GM10847 (cell line): ENCODE data around the gene APOBEC3A.

Source experiments
- POLR2A ChIP-seq: IDR thresholded peaks from 2 replicates; pipeline ENCODE4 v1.6.1; 2011; ENCODE audit not compliant: insufficient read length; ENCODE audit errors: extremely low read depth

Gene APOBEC3A

GRCh38 chr22:38937541-38937940, 19.9 kb upstream of the APOBEC3A start:
- no peak for TF ChIP-seq POLR2A

- TF ChIP-seq POLR2A, result no peak
Measured at GRCh38 chr22:38938221-38938620, 19.2 kb upstream of the APOBEC3A start.

GRCh38 chr22:38938925-38939324, 18.5 kb upstream of the APOBEC3A start:
- TF ChIP-seq POLR2A, result no peak

GRCh38 chr22:38940811-38941384, 16.5 kb upstream of the APOBEC3A start:
- TF ChIP-seq POLR2A, result no peak

GRCh38 chr22:38941488-38941987, 15.9 kb upstream of the APOBEC3A start:
- no peak for TF ChIP-seq POLR2A

- TF ChIP-seq POLR2A, result no peak
Measured at GRCh38 chr22:38942702-38943101, 14.7 kb upstream of the APOBEC3A start.

GRCh38 chr22:38943201-38943600, 14.2 kb upstream of the APOBEC3A start:
- no peak for TF ChIP-seq POLR2A

GRCh38 chr22:38943882-38944281, 13.5 kb upstream of the APOBEC3A start:
- no peak for TF ChIP-seq POLR2A

- no peak for TF ChIP-seq POLR2A
Measured at GRCh38 chr22:38944653-38945052, 12.8 kb upstream of the APOBEC3A start.

- TF ChIP-seq POLR2A, result no peak
Measured at GRCh38 chr22:38946771-38947170, 10.6 kb upstream of the APOBEC3A start.

GRCh38 chr22:38947321-38948140, 9.9 kb upstream of the APOBEC3A start:
- TF ChIP-seq POLR2A, result no peak

- TF ChIP-seq POLR2A, result no peak
Measured at GRCh38 chr22:38948181-38948940, 9.0 kb upstream of the APOBEC3A start.

GRCh38 chr22:38949889-38950405, 7.5 kb upstream of the APOBEC3A start:
- no peak for TF ChIP-seq POLR2A

- TF ChIP-seq POLR2A, result no peak
Measured at GRCh38 chr22:38950527-38951295, 6.7 kb upstream of the APOBEC3A start.

GRCh38 chr22:38951734-38952133, 5.7 kb upstream of the APOBEC3A start:
- TF ChIP-seq POLR2A, result no peak

GRCh38 chr22:38952281-38952993, 5.0 kb upstream of the APOBEC3A start:
- no peak for TF ChIP-seq POLR2A
